Vagina (tissue), 2 donors: ENCODE results near the gene CACNB2.

Experiments
- POLR2A ChIP-seq, 2 donors: fragments of 450-650 bp; IDR thresholded peaks; one replicate each; pipeline ENCODE4 v1.6.1; 2017; ENCODE audit warnings: antibody characterized with exemption in 2 of 2, mild to moderate bottlenecking in 2 of 2, moderate library complexity in 2 of 2
- POLR2AphosphoS5 ChIP-seq, 2 donors: sonication (generic); formaldehyde crosslinking; IDR thresholded peaks; one replicate each; pipeline ENCODE4 v1.9.0; 2017; ENCODE audit warnings: antibody characterized with exemption in 2 of 2, mild to moderate bottlenecking in 2 of 2, low read depth in 1 of 2; ENCODE audit not compliant: insufficient read depth in 1 of 2
- TF ChIP-seq, protein P1 (sequence below), 3 experiments: fragments of 450-650 bp in 2 of 3; fragments of 200-600 bp in 1 of 3; sonication (generic) in 1 of 3; IDR thresholded peaks; one replicate each; pipeline ENCODE4 v1.5.1; 2017 to 2019; ENCODE audit warnings: antibody characterized with exemption in 3 of 3, mild to moderate bottlenecking in 2 of 3, moderate library complexity in 2 of 3

DNA sequence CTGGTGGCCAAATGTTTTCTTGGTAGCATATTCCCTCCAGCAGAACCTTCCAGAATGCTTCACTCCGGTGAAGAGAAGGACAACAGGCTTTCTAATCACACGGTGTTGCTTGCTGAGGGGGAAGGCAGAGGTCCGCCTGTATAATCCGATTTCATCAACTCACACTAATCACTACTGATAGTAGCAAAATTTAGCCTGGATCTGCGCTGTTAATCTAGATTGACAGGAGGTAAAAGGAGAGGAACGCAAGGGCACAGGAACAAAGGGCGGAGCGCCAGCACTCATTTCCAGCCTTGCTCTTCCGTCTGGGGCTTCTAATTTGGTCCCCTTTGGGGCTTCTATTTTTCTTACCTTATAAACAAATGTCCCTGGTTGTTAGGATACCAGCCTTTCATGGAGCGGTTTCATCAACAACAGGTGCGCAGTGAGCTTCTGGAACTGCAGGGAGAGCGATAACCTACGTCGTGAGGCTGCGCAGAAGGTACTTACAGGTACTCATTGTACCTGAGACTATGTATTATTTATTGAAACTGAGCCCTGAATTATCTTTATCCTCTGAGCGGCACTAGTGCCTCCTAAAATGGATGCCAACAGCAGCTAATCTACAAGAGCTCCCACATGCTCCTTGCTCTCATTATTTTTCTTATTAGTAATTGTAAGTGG lies 150.6 kb downstream of the CACNB2 start:
- TF ChIP-seq, protein P1, sequence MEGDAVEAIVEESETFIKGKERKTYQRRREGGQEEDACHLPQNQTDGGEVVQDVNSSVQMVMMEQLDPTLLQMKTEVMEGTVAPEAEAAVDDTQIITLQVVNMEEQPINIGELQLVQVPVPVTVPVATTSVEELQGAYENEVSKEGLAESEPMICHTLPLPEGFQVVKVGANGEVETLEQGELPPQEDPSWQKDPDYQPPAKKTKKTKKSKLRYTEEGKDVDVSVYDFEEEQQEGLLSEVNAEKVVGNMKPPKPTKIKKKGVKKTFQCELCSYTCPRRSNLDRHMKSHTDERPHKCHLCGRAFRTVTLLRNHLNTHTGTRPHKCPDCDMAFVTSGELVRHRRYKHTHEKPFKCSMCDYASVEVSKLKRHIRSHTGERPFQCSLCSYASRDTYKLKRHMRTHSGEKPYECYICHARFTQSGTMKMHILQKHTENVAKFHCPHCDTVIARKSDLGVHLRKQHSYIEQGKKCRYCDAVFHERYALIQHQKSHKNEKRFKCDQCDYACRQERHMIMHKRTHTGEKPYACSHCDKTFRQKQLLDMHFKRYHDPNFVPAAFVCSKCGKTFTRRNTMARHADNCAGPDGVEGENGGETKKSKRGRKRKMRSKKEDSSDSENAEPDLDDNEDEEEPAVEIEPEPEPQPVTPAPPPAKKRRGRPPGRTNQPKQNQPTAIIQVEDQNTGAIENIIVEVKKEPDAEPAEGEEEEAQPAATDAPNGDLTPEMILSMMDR (IDR thresholded peaks at IDR 0.05), result no peak
- TF ChIP-seq POLR2A (IDR thresholded peaks at IDR 0.05), result no peak
- TF ChIP-seq POLR2AphosphoS5 (IDR thresholded peaks at IDR 0.05; ENCODE audit: insufficient read depth in 1 of 2, low read depth in 1 of 2), result no peak
